Fibroblast of peridontal ligament (primary cell): ENCODE data around the gene KDM4E.
"Not testable (repeated sequence)": the region's sequence is repeated elsewhere in the genome, so short reads cannot be mapped to it uniquely, and the experiment has no call there.

Experiments
- DNase-seq: peaks from one replicate; pipeline ENCODE4 v3.0.0-alpha.2; 2010; ENCODE audit errors: extremely low read depth

Gene KDM4E

DNA sequence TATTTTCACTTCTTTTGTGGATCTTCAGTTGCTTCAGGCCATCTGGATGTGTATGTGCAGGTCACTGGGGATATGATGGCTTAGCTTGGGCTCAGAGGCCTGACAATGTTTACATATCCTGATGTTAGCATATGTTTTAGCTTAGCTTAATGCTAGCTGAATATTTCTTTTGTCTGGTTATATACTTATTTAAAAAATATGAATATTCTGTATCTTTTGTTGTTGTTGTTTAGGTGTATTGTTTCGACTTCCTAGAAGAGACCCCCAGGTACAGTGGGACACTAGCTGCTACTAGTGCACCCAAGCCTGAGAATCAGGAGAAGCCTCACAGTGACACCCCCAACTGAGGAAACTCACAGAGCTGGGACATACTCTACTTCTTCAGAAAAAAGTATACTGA lies at the start of gene KDM4E:
Gene KDM4E (plus strand): TSS at position 301 of the 400 bp plus-strand sequence. CDS start 300 bp downstream, outside the sequence.
- DNase-seq, result no peak

DNA sequence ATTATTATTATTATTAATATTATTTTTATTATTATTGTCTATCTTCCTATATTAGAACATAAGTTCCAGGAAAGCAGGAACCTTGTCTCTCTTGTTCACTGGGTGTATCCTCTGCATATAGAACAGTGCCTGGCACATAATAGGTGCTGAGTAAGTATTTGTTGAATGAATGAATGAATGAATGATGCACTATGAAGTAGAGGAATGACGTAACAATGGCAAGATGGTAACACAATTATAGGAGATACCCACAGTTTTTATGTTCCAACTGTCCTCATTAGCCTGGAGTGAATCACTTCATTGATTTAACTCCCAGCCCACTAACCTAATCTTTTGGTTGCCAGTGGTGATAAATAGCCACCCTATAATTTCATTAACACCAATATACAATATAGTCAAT lies 49.5 kb upstream of the KDM4E start:
- no peak for DNase-seq

DNA sequence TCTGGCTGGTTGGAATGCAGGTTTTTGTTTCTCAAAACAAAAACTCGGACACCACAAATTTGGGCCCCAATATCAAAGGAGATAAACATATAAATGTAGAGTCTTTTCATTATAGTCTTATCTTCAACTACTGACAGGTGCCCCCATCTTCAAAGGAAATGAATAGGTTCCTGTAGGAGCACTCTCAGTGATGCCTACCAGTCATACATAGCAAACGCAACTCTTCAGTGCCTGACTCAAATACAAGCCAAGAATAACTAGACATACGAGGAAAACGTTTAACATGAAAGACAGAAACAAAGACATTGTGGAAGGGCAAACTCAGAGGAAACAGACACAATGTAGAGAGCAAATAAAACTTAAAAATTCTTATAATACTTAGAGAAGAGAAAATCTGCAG lies 37.7 kb upstream of the KDM4E start:
- no peak for DNase-seq

GRCh38 chr11:94988748-94989147 lies 36.3 kb upstream of the KDM4E start:
- no peak for DNase-seq

DNA sequence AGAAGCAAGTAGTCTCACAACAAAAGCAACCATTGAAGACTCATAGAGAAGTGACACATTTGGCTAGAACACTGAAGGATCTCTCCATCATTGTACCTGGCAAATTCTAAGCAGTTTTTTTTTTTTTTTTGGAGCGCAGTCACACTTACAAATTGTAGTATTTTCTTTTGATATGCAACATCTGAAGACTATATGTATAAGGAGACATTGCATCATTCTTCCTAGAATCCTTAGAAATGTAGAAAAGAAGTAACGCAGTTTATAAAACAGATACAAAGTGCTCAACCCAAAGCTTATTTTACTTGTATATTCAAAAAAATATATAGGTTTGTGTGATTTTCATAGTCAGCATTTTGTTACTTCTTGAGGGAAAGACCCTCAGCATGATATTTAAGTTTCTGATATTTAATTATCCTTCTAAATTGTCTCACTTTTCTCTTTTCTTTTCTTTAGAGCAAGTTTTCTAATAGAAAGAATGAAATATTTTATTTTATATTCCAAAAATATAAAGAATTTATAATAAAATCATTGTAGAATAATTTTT lies 31.6 kb upstream of the KDM4E start:
- DNase-seq, result no peak

GRCh38 chr11:94997437-94997836 lies 27.6 kb upstream of the KDM4E start:
- no peak for DNase-seq

GRCh38 chr11:94998285-94998684 lies 26.8 kb upstream of the KDM4E start:
- DNase-seq, result no peak

DNA sequence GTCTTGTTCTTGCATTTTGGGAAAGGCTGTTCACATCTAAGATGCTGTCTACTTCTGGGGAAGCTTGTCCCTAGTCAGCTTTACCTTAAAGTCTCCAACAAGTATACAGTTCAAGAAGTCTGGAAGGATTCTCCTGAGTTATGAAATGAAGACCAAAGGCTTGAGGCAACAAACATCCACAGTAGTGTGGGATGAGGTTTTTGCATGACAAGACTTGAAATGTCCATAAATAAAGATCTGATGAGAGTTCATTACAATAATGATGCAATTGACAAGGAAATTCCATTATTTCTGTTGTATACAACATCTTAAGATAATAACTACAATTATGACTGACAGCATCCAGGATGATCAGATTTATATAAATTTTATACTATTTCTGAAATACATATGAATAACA lies 21.3 kb upstream of the KDM4E start:
- DNase-seq, result no peak

- no peak for DNase-seq
These were observed 19.4 kb upstream of the KDM4E start for GRCh38 chr11:95005642-95006041.

DNA sequence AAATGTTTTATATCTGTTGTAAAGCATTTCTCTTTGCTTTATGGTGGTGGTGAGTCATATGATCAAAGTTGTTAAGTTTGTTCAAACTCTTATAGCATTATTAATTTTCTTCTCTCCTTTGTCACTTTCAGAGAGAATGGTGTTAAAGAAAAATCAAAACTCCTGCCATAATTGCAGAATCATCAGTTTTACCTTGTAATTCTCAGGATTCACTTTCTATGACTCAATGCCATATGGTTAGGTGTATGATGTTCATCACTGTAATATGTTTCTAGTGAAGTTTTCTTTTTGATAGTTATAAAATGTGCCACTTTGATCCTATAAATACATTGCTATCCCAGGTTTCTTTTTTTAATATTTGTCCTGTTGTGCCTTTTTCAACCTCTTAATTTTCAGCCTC lies 13.7 kb upstream of the KDM4E start:
- no peak for DNase-seq

DNA sequence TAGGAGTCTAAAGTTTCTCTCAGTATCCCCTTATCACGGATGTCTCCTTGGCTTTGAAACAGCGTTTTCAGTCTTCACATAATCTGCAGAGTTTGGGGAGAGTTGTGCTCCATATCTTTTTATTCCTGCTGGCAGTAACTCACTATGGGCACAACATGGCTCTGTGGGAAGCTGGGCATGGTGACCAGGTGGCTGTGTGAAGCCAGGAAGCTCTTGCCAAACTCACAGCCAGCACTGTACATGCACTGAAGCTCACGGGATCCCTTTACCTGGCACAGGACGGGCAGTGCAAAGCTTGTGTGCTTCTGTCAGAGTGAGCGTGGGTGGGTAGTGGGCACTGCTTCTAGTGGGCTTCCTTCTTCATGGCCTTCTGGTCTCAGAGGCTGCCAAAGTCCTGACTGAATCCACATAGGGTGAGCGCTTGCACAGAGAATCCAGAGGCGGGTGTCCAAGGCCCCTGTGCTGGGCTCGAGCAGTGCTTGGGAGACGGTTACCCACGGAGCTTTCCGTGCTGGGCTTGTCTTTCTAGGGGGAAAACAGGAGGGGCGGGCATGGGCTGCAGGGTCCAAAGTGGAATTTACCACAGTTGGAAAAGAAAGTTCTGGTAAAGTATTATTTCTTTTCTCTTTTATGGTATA lies 10.8 kb upstream of the KDM4E start:
- DNase-seq, result no peak

GRCh38 chr11:95016139-95016538 lies 8.9 kb upstream of the KDM4E start:
- no peak for DNase-seq

GRCh38 chr11:95021468-95021867 lies 3.6 kb upstream of the KDM4E start:
- not testable (repeated sequence) for DNase-seq

- not testable (repeated sequence) for DNase-seq
These were observed 536 bp downstream of the KDM4E start for GRCh38 chr11:95025594-95025993.

GRCh38 chr11:95028357-95028756 lies 3.3 kb downstream of the KDM4E start:
- DNase-seq, result no peak

GRCh38 chr11:95033051-95033450 lies 8.0 kb downstream of the KDM4E start:
- DNase-seq, result no peak

DNA sequence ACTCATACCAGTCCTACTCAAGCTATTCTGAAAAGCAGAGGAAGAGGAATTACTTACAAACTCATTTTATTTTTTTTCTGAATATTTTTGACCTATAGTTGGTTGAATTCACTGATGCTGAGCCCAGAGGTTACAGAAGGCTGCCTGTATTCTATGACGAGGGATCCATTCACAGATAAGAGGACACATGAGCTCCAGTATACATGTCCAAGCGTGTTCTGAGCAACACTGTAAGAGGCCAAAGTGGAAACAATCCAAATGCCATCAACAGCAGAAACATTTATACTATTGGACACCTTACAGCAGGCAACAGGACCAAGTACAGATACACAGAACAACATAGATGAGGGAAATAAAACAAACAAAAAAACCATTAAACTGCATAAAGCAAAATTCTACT lies 10.3 kb downstream of the KDM4E start:
- no peak for DNase-seq

- not testable (repeated sequence) for DNase-seq
These were observed 12.4 kb downstream of the KDM4E start for GRCh38 chr11:95037356-95038035.

DNA sequence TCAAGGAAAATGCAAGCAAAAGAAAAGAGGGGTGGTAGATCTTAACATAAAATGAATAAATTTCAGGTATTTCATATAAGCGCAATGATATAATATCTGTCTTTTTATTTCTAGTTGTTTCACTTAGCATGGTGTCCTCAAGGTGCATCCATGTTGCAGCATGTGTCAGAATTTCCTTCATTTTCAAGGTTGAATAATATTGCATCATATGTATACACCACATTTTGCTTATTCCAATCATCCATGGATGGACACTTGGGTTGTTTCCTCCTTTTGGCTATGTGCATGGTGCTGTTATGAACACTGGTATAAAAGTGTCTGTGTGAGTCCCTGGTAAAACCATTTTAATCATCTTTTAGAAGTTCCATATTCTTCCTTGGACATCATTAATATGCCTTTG lies 17.2 kb downstream of the KDM4E start:
- no peak for DNase-seq

DNA sequence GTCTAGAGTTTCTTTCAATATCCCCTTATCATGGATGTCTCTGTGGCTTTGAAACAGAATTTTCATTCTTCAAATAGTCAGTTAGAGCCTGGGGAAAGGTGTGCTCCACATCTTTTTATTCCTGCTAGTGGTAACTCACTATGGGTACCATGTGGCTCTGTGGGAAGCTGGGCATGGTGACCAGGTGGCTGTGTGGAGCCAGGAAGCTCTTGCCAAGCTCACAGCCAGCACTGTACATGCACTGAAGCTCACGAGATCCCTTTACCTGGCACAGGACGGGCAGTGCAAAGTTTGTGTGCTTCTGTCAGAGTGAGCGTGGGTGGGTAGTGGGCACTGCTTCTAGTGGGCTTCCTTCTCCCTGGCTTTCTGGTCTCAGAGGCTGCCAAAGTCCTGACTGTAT lies 17.8 kb downstream of the KDM4E start:
- DNase-seq, result no peak

DNA sequence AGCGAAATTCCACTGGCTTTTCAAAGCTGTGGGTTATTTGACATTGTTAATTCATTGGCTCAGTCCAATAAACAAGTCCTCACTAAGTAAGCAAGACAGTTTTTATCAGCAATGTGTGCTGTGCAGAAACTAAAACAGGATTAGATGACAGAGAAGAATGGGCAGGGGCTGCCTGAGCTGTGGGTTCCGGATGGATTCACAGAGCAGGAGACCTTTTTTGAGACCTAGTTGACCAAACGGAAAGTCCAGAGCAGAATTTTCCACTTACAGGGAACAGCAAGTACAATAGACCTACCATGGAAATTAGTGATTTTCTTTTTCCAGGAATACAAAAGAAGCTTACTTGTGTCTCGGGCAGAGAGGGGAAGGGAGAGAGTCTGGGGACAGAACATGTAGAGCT lies 19.0 kb downstream of the KDM4E start:
- DNase-seq, result no peak

DNA sequence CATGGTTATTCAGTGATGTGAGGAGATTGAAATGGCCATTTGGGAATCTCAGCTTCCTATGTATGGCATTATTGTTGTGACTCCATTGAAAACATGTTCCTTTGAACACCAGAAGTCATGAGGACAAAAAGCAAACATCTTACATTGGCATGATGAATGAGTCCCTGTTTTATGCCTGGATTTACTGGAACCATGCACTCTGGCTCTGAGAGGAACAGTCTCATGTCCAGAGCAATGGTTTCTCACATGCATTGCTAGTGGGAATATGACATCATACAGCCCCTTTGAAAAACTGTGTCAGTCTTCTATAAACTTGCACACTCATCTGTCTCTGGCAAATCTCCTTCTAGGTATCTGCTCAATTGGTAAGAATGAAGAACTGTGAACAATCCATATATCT lies 20.8 kb downstream of the KDM4E start:
- no peak for DNase-seq

DNA sequence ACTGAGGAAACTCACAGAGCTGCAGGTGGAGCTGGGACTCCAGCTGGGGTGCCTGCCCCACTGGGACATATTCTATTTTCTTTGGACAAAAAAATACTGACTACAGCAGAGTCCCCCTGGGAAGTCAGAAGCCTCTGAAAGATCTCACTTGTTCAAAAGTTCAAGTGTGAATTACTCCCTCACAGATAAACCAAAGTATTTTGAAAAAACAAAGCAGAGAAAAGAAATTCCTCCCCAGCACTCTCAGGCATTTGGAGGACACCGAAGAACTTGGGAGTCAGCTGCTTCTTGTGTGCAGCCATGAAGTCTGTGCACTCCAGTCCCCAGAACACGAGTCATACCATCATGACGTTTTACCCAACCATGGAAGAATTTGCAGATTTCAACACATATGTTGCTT lies 24.1 kb downstream of the KDM4E start, which contains the start of gene KDM4F:
Gene KDM4F (plus strand): TSS at position 301 of the 400 bp plus-strand sequence.
- DNase-seq, result not testable (repeated sequence)
